Stimulated activated CD4-positive, alpha-beta T cell treated with anti-CD3 and anti-CD28 coated beads, TNF-alpha, amount 100 ng/mL, for 48 hours (primary cell): ENCODE data around the gene TCERG1L.

Source experiments
- DNase-seq, 3 donors: peaks; one replicate each; pipeline ENCODE4 v3.0.0-alpha.2; 2020; ENCODE audit warnings: low read depth in 3 of 3

Gene TCERG1L

GRCh38 chr10:131271195-131271880, 40.2 kb downstream of the TCERG1L start:
- no peak for DNase-seq

- DNase-seq, result no peak
Measured at GRCh38 chr10:131270461-131271190, 40.9 kb downstream of the TCERG1L start.

GRCh38 chr10:131269776-131270460, 41.6 kb downstream of the TCERG1L start:
- DNase-seq, result no peak

- no peak for DNase-seq
Measured at GRCh38 chr10:131267814-131268095, 43.8 kb downstream of the TCERG1L start.

GRCh38 chr10:131266936-131267813, 44.3 kb downstream of the TCERG1L start:
- DNase-seq, result no peak

GRCh38 chr10:131264110-131264788, 47.3 kb downstream of the TCERG1L start:
- DNase-seq, result no peak

- no peak for DNase-seq
Measured at GRCh38 chr10:131261890-131262475, 49.5 kb downstream of the TCERG1L start.

- DNase-seq, result no peak
Measured at GRCh38 chr10:131260452-131261211, 50.9 kb downstream of the TCERG1L start.

GRCh38 chr10:131260031-131260430, 51.5 kb downstream of the TCERG1L start:
- DNase-seq, result no peak

GRCh38 chr10:131259535-131259934, 52.0 kb downstream of the TCERG1L start:
- no peak for DNase-seq

- DNase-seq, result no peak
Measured at GRCh38 chr10:131258256-131258655, 53.3 kb downstream of the TCERG1L start.

GRCh38 chr10:131257027-131257426, 54.5 kb downstream of the TCERG1L start:
- no peak for DNase-seq

- DNase-seq, result no peak
Measured at GRCh38 chr10:131254859-131255252, 56.7 kb downstream of the TCERG1L start.

- DNase-seq, result no peak
Measured at GRCh38 chr10:131253931-131254858, 57.3 kb downstream of the TCERG1L start.

GRCh38 chr10:131252567-131253276, 58.8 kb downstream of the TCERG1L start:
- DNase-seq, result no peak

GRCh38 chr10:131251146-131251541, 60.4 kb downstream of the TCERG1L start:
- no peak for DNase-seq

GRCh38 chr10:131250454-131251145, 60.9 kb downstream of the TCERG1L start:
- no peak for DNase-seq

- no peak for DNase-seq
Measured at GRCh38 chr10:131249955-131250344, 61.6 kb downstream of the TCERG1L start.
